ENCODE measurements around the gene F10. TPM values are rescaled to one million over a fixed set of nuclear protein-coding genes. Genes with fewer than 3 reads are reported as not detected.

Gene F10
- total and polyA plus RNA-seq, 2 of the 13 experiments (the other 11 are each of a cell fraction or from before 2014, with no cell fraction given) = 58.4 to 237 TPM

DNA sequence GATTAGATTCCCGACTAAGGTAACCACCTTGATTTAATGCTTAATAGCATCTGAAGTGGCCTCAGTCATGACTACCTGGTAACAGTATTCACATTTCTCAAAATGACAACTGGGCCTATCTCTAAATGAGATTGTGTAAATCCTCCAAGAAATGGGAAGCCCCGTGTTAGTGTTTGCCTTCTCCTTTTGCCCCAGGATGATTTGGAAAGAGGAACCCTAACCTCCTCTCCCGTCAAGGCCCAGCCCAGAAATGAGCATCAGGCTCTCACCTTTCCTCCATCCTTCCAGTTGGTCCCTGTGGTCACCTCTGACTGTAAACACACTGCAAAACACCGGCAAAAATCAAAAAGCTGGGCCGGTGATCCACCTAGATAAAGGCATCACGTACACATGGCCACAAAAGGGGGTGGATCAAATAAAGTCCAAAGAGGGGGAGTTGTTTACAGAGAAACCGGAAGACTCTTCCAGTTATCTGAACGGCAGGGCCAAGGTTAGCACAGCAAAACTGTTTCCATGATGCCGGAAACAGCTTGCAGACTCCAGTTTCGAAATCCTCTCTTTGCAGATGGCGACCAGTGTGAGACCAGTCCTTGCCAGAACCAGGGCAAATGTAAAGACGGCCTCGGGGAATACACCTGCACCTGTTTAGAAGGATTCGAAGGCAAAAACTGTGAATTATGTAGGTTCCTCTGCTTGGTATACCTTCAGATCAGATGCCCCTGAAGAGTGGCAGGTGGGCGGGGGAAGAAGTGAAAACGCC is 16.4 kb downstream of the F10 start (continued):
- TF ChIP-seq, protein P1, sequence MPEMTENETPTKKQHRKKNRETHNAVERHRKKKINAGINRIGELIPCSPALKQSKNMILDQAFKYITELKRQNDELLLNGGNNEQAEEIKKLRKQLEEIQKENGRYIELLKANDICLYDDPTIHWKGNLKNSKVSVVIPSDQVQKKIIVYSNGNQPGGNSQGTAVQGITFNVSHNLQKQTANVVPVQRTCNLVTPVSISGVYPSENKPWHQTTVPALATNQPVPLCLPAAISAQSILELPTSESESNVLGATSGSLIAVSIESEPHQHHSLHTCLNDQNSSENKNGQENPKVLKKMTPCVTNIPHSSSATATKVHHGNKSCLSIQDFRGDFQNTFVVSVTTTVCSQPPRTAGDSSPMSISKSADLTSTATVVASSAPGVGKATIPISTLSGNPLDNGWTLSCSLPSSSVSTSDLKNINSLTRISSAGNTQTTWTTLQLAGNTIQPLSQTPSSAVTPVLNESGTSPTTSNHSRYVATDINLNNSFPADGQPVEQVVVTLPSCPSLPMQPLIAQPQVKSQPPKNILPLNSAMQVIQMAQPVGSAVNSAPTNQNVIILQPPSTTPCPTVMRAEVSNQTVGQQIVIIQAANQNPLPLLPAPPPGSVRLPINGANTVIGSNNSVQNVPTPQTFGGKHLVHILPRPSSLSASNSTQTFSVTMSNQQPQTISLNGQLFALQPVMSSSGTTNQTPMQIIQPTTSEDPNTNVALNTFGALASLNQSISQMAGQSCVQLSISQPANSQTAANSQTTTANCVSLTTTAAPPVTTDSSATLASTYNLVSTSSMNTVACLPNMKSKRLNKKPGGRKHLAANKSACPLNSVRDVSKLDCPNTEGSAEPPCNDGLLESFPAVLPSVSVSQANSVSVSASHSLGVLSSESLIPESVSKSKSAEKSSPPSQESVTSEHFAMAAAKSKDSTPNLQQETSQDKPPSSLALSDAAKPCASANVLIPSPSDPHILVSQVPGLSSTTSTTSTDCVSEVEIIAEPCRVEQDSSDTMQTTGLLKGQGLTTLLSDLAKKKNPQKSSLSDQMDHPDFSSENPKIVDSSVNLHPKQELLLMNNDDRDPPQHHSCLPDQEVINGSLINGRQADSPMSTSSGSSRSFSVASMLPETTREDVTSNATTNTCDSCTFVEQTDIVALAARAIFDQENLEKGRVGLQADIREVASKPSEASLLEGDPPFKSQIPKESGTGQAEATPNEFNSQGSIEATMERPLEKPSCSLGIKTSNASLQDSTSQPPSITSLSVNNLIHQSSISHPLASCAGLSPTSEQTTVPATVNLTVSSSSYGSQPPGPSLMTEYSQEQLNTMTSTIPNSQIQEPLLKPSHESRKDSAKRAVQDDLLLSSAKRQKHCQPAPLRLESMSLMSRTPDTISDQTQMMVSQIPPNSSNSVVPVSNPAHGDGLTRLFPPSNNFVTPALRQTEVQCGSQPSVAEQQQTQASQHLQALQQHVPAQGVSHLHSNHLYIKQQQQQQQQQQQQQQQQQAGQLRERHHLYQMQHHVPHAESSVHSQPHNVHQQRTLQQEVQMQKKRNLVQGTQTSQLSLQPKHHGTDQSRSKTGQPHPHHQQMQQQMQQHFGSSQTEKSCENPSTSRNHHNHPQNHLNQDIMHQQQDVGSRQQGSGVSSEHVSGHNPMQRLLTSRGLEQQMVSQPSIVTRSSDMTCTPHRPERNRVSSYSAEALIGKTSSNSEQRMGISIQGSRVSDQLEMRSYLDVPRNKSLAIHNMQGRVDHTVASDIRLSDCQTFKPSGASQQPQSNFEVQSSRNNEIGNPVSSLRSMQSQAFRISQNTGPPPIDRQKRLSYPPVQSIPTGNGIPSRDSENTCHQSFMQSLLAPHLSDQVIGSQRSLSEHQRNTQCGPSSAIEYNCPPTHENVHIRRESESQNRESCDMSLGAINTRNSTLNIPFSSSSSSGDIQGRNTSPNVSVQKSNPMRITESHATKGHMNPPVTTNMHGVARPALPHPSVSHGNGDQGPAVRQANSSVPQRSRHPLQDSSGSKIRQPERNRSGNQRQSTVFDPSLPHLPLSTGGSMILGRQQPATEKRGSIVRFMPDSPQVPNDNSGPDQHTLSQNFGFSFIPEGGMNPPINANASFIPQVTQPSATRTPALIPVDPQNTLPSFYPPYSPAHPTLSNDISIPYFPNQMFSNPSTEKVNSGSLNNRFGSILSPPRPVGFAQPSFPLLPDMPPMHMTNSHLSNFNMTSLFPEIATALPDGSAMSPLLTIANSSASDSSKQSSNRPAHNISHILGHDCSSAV (CRISPR knock-in tag; IDR thresholded peaks at IDR 0.05; ENCODE audit: borderline replicate concordance) = no peak
- TF ChIP-seq ELF3 (CRISPR knock-in tag; IDR thresholded peaks at IDR 0.05) = peak; percentile 96
- no peak for TF ChIP-seq NONO (IDR thresholded peaks at IDR 0.05)
- peak; percentile 66; the same call in 1 of the 2 replicates for TF ChIP-seq NONO (CRISPR knock-in tag; conservative IDR thresholded peaks at IDR 0.05)
- TF ChIP-seq ZBTB20 (CRISPR knock-in tag; IDR thresholded peaks at IDR 0.05; ENCODE audit: borderline replicate concordance, low read depth) = peak; percentile 82; the same call in 1 of the 2 replicates
- TF ChIP-seq, protein P2, sequence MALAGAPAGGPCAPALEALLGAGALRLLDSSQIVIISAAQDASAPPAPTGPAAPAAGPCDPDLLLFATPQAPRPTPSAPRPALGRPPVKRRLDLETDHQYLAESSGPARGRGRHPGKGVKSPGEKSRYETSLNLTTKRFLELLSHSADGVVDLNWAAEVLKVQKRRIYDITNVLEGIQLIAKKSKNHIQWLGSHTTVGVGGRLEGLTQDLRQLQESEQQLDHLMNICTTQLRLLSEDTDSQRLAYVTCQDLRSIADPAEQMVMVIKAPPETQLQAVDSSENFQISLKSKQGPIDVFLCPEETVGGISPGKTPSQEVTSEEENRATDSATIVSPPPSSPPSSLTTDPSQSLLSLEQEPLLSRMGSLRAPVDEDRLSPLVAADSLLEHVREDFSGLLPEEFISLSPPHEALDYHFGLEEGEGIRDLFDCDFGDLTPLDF (CRISPR knock-in tag; IDR thresholded peaks at IDR 0.05) = no peak
- TF ChIP-seq MAF1 (CRISPR knock-in tag; IDR thresholded peaks at IDR 0.05; ENCODE audit: borderline replicate concordance) = no peak
- TF ChIP-seq, protein P3, sequence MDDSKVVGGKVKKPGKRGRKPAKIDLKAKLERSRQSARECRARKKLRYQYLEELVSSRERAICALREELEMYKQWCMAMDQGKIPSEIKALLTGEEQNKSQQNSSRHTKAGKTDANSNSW (CRISPR knock-in tag; IDR thresholded peaks at IDR 0.05; ENCODE audit: borderline replicate concordance) = no peak
- TF ChIP-seq KLF12 (CRISPR knock-in tag; IDR thresholded peaks at IDR 0.05; ENCODE audit: borderline replicate concordance) = peak; percentile 39; the same call in 1 of the 2 replicates
- no peak for TF ChIP-seq FOXC1 (CRISPR knock-in tag; IDR thresholded peaks at IDR 0.05; ENCODE audit: borderline replicate concordance)
- TF ChIP-seq, protein P4, sequence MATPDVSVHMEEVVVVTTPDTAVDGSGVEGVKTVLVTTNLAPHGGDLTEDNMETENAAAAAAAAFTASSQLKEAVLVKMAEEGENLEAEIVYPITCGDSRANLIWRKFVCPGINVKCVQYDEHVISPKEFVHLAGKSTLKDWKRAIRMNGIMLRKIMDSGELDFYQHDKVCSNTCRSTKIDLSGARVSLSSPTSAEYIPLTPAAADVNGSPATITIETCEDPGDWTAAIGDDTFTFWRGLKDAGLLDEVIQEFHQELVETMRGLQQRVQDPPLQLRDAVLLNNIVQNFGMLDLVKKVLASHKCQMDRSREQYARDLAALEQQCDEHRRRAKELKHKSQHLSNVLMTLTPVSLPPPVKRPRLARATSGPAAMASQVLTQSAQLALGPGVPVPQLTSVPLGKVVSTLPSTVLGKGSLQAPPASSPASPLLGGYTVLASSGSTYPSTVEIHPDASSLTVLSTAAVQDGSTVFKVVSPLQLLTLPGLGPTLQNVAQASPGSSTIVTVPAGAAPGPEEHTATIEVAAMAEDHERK (CRISPR knock-in tag; IDR thresholded peaks at IDR 0.05; ENCODE audit: low read depth) = peak; percentile 37; the same call in 1 of the 2 replicates
- TF ChIP-seq, protein P5, sequence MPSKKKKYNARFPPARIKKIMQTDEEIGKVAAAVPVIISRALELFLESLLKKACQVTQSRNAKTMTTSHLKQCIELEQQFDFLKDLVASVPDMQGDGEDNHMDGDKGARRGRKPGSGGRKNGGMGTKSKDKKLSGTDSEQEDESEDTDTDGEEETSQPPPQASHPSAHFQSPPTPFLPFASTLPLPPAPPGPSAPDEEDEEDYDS (CRISPR knock-in tag; IDR thresholded peaks at IDR 0.05) = peak; percentile 87
- TF ChIP-seq ZNF354B (CRISPR knock-in tag; IDR thresholded peaks at IDR 0.05) = no peak
- TF ChIP-seq, protein P6, sequence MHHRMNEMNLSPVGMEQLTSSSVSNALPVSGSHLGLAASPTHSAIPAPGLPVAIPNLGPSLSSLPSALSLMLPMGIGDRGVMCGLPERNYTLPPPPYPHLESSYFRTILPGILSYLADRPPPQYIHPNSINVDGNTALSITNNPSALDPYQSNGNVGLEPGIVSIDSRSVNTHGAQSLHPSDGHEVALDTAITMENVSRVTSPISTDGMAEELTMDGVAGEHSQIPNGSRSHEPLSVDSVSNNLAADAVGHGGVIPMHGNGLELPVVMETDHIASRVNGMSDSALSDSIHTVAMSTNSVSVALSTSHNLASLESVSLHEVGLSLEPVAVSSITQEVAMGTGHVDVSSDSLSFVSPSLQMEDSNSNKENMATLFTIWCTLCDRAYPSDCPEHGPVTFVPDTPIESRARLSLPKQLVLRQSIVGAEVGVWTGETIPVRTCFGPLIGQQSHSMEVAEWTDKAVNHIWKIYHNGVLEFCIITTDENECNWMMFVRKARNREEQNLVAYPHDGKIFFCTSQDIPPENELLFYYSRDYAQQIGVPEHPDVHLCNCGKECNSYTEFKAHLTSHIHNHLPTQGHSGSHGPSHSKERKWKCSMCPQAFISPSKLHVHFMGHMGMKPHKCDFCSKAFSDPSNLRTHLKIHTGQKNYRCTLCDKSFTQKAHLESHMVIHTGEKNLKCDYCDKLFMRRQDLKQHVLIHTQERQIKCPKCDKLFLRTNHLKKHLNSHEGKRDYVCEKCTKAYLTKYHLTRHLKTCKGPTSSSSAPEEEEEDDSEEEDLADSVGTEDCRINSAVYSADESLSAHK (CRISPR knock-in tag; IDR thresholded peaks at IDR 0.05; ENCODE audit: borderline replicate concordance) = no peak
